Caco-2 (cell line): ENCODE measurements around the gene ZNF532. TPM values are rescaled to one million over a fixed set of nuclear protein-coding genes. Genes with fewer than 3 reads are reported as not detected.

ENCODE experiments used
- BruUV-seq: library from RNA; stranded (reverse); fragments of 400-500 nt; replicated peaks from 2 replicates; lab custom pipeline; 2021; lab: Mats Ljungman, UMichigan
- CTCF ChIA-PET: fragments of 300-600 bp; sonication (Branson Sonifier 250); formaldehyde crosslinking; loops from one replicate; lab custom pipeline; 2022; ENCODE audit warnings: antibody characterized with exemption; lab: Charles Lee
- POLR2A ChIA-PET: fragments of 300-600 bp; sonication (Branson Sonifier 250); formaldehyde crosslinking; loops from one replicate; lab custom pipeline; 2022; ENCODE audit warnings: antibody characterized with exemption; lab: Charles Lee
- DNase-seq, 2 experiments: peaks; one replicate each; pipeline versions ENCODE4 v3.0.0 to v3.0.0-alpha.2; 2020 to 2022
- H3K27me3 ChIP-seq: replicated peaks from 2 replicates; pipeline ENCODE4 v1.6.0; 2011; ENCODE audit warnings: low read length; ENCODE audit not compliant: control insufficient read depth, insufficient read depth
- H3K36me3 ChIP-seq: 2 replicates; pipeline ENCODE4 v1.5.1; 2011; ENCODE audit warnings: low read length; ENCODE audit not compliant: control insufficient read depth, insufficient read depth
- H3K4me1 ChIP-seq: fragments of 250-450 bp; sonication (Bioruptor Pico); 2 replicates; pipeline ENCODE4 v1.5.1; 2020; ENCODE audit warnings: mild to moderate bottlenecking
- H3K4me3 ChIP-seq: 2 replicates; pipeline ENCODE4 v1.5.1; 2011; ENCODE audit warnings: low read depth, mild to moderate bottlenecking, control low read depth, low read length
- H3K9me3 ChIP-seq: fragments of 250-450 bp; sonication (Bioruptor Pico); 2 replicates; pipeline ENCODE4 v1.5.1; 2020; ENCODE audit warnings: mild to moderate bottlenecking, moderate library complexity
- H3K27ac Mint-ChIP-seq: one replicate; pipeline ENCODE4 v1.8.0; 2022; ENCODE audit warnings: mixed read lengths; ENCODE audit not compliant: unreplicated experiment
- H3K27me3 Mint-ChIP-seq: one replicate; pipeline ENCODE4 v1.8.0; 2022; ENCODE audit warnings: mixed read lengths; ENCODE audit not compliant: insufficient read depth, unreplicated experiment
- H3K36me3 Mint-ChIP-seq: one replicate; pipeline ENCODE4 v1.8.0; 2022; ENCODE audit warnings: mild to moderate bottlenecking, mixed read lengths; ENCODE audit not compliant: insufficient read depth, unreplicated experiment
- H3K4me1 Mint-ChIP-seq: one replicate; pipeline ENCODE4 v1.8.0; 2022; ENCODE audit warnings: low read depth, mixed read lengths; ENCODE audit not compliant: unreplicated experiment
- H3K4me3 Mint-ChIP-seq: one replicate; pipeline ENCODE4 v1.8.0; 2022; ENCODE audit warnings: mild to moderate bottlenecking, moderate library complexity, mixed read lengths; ENCODE audit not compliant: unreplicated experiment
- H3K9me3 Mint-ChIP-seq: one replicate; pipeline ENCODE4 v1.8.0; 2022; ENCODE audit warnings: mixed read lengths; ENCODE audit not compliant: unreplicated experiment
- intact Hi-C: fragments of 100-400 bp; cut with micrococcal nuclease; formaldehyde crosslinking; loops from one replicate; pipeline ENCODE4 v1.10.0; 2022; ENCODE audit not compliant: unreplicated experiment
- total RNA-seq: library from RNA; stranded (reverse); gene quantifications from 2 replicates; pipeline ENCODE4 v1.2.3, GENCODE V29; 2022
- TF ChIP-seq, protein P1 (sequence below), 2 experiments: fragments of 200-600 bp in 1 of 2; IDR thresholded peaks; 1 replicate in 1 of 2; 2 replicates in 1 of 2; pipeline versions ENCODE4 v1.5.1 to v1.8.0; 2011 to 2022; ENCODE audit warnings: antibody characterized with exemption in 1 of 2, control low read depth in 1 of 2, inconsistent platforms in 1 of 2, low read depth in 1 of 2, low read length in 1 of 2, mild to moderate bottlenecking in 1 of 2, moderate library complexity in 1 of 2; ENCODE audit not compliant: insufficient read depth in 1 of 2, severe bottlenecking in 1 of 2, unreplicated experiment in 1 of 2

The ZNF532 gene
- total RNA-seq, 1 experiment from 2014 or later: 32.7 TPM

DNA sequence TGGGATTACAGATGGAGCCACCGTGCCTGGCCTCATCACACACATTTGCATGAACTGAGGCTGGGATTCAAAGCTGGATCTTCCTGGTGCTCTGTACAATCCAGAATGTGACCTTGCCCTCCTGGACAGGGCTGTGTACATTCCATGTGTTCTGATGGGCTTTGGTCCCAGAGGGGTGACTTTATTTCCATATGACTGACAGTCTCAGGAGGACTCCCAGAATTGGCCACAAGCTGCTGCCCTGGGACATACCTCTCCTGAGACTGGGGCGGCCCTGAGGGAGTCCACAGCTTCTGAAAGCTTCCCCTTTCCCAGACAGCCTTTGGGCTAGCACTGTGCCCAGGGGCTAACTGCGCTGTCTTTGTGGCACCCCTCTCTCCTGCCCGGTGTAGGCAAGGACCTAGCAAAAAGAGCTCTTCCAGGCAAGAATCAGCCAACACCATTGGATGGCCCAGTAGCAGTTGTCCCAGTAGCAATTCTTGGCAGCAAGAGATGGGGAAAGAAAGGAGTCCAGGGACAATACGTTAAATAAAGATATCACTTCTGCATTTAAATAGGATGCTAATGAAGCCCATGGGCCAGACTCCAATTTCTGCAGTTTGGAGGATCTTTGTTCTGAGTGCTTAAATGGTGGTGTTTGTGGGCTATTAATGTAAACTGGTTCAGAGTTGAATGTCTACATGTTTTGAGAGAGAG lies 26.4 kb upstream of the ZNF532 start:
- POLR2A ChIA-PET: no interaction called here
- DNase-seq: no peak
- intact Hi-C loops: no loop called here
- no peaks in the 10 kb centered on the region for H3K9me3 ChIP-seq
- CTCF ChIA-PET: no interaction called here
- TF ChIP-seq, protein P1, sequence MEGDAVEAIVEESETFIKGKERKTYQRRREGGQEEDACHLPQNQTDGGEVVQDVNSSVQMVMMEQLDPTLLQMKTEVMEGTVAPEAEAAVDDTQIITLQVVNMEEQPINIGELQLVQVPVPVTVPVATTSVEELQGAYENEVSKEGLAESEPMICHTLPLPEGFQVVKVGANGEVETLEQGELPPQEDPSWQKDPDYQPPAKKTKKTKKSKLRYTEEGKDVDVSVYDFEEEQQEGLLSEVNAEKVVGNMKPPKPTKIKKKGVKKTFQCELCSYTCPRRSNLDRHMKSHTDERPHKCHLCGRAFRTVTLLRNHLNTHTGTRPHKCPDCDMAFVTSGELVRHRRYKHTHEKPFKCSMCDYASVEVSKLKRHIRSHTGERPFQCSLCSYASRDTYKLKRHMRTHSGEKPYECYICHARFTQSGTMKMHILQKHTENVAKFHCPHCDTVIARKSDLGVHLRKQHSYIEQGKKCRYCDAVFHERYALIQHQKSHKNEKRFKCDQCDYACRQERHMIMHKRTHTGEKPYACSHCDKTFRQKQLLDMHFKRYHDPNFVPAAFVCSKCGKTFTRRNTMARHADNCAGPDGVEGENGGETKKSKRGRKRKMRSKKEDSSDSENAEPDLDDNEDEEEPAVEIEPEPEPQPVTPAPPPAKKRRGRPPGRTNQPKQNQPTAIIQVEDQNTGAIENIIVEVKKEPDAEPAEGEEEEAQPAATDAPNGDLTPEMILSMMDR (IDR thresholded peaks at IDR 0.05; ENCODE audit: insufficient read depth in 1 of 2, low read depth in 1 of 2, low read length in 1 of 2, severe bottlenecking in 1 of 2, unreplicated experiment in 1 of 2): no peak
- H3K36me3 ChIP-seq: no peaks in the 10 kb centered on the region
- H3K4me3 Mint-ChIP-seq: no peak overlapping the region
- no peak overlapping the region for H3K4me3 ChIP-seq
- H3K36me3 Mint-ChIP-seq: no peaks in the 10 kb centered on the region
- BruUV-seq: no TSS peak
- no peaks in the 10 kb centered on the region for H3K27me3 ChIP-seq
- H3K27me3 Mint-ChIP-seq: no peaks in the 10 kb centered on the region
- H3K9me3 Mint-ChIP-seq: no peaks in the 10 kb centered on the region
- no peaks in the 10 kb centered on the region for H3K4me1 Mint-ChIP-seq
- no peaks in the 10 kb centered on the region for H3K4me1 ChIP-seq
- no peak overlapping the region for H3K27ac Mint-ChIP-seq

DNA sequence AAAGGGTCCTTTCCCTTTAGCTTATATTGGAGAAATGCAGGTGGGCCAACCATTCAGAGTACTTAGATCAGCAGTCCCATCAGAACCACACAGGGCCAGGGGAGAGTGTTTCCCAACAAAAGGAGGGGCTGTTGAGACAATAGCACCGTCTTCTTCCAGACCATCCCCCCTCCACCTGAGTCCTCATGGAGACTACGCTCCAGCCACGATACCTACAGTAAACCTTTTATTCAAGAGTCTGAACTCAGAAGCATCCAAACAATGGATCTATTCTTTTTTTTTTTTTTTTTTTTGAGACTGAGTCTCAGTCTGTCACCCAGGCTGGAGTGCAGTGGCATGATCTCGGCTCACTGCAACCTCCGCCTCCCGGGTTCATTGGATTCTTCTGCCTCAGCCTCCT lies 25.7 kb upstream of the ZNF532 start:
- Mint-ChIP-seq H3K36me3 (no peaks in the 10 kb centered on the region), H3K27ac (no peak overlapping the region), H3K27me3 (no peaks in the 10 kb centered on the region), H3K4me3 (no peak overlapping the region), H3K9me3 (no peaks in the 10 kb centered on the region), H3K4me1 (no peaks in the 10 kb centered on the region)
- ChIA-PET CTCF (no interaction called here), POLR2A (no interaction called here)
- Histone ChIP-seq H3K4me1 (no peaks in the 10 kb centered on the region), H3K36me3 (no peaks in the 10 kb centered on the region), H3K9me3 (no peaks in the 10 kb centered on the region), H3K27me3 (no peaks in the 10 kb centered on the region), H3K4me3 (no peak overlapping the region)
- BruUV-seq: no TSS peak
- intact Hi-C loops: no loop called here
- TF ChIP-seq, protein P1 (IDR thresholded peaks at IDR 0.05; ENCODE audit: insufficient read depth in 1 of 2, low read depth in 1 of 2, low read length in 1 of 2, severe bottlenecking in 1 of 2, unreplicated experiment in 1 of 2): no peak
- DNase-seq: no peak

DNA sequence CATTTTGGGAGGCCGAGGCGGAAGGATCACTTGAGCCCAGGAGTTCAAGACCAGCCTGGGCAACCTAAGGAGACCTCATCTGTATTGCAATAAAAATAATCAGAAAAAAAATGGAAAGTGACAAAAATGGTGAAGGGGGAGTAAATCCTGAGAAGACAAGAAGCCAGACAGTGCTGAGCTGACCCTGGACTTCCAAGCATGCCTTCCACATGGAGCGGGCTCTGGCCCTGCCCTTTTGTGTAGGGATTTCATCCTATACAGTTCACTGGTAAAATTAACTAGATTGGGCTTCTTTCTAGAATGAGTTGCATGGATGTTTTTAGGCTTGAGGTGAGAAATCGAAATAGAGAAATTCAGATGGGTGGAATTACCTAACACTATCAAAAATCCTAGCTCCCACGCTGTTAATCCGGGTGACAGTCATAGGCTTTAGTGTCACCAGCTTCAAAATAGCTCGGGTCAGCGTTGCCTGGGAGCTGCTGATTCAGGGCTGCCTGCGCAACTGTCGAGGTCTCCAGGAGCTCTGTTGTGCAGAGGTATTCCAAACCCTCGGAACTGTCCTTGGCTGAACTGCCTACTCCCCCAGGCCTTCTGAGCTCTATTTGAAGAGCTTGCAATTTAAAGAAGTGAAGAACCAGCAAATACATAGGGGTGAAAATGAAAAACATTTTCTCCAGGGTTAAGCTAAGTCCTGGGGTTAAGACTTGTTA lies 21.5 kb upstream of the ZNF532 start:
- intact Hi-C loops: no loop called here
- Histone ChIP-seq H3K9me3 (no peaks in the 10 kb centered on the region), H3K27me3 (no peaks in the 10 kb centered on the region), H3K36me3 (no peaks in the 10 kb centered on the region), H3K4me3 (no peak overlapping the region), H3K4me1 (no peaks in the 10 kb centered on the region)
- ChIA-PET POLR2A (no interaction called here), CTCF (no interaction called here)
- no peak for DNase-seq
- no peaks in the 10 kb centered on the region for H3K36me3 Mint-ChIP-seq
- no peak overlapping the region for H3K27ac Mint-ChIP-seq
- no peaks in the 10 kb centered on the region for H3K27me3 Mint-ChIP-seq
- TF ChIP-seq, protein P1 (IDR thresholded peaks at IDR 0.05; ENCODE audit: insufficient read depth in 1 of 2, low read depth in 1 of 2, low read length in 1 of 2, severe bottlenecking in 1 of 2, unreplicated experiment in 1 of 2): no peak
- BruUV-seq: no TSS peak
- no peaks in the 10 kb centered on the region for H3K9me3 Mint-ChIP-seq
- H3K4me3 Mint-ChIP-seq: no peak overlapping the region
- no peaks in the 10 kb centered on the region for H3K4me1 Mint-ChIP-seq
